ENCODE results near the gene KIF18B.

The KIF18B gene

GRCh38 chr17:44898768-44899073 is 48.9 kb downstream of the KIF18B start:
- ATAC-seq, result no peak
- Mint-ChIP-seq H3K9me3 (no peaks in the 10 kb centered on the region), H3K27me3 (no peaks in the 10 kb centered on the region), H3K36me3 (peaks cover 11% of the 10 kb centered on the region), H3K4me3 (peak overlapping the region; percentile 87), H3K27ac (peak overlapping the region; percentile 99), H3K4me1 (peaks cover 32% of the 10 kb centered on the region)

GRCh38 chr17:44894642-44895041 is 52.9 kb downstream of the KIF18B start:
- Mint-ChIP-seq H3K4me1 (peaks cover 24% of the 10 kb centered on the region), H3K9me3 (no peaks in the 10 kb centered on the region), H3K36me3 (peaks cover 15% of the 10 kb centered on the region), H3K27ac (no peak overlapping the region), H3K4me3 (no peak overlapping the region), H3K27me3 (no peaks in the 10 kb centered on the region)
- no peak for ATAC-seq

GRCh38 chr17:44892250-44892649 is 55.3 kb downstream of the KIF18B start:
- H3K27ac Mint-ChIP-seq, result no peak overlapping the region

GRCh38 chr17:44889003-44889402 is 58.6 kb downstream of the KIF18B start:
- Mint-ChIP-seq H3K27me3 (no peaks in the 10 kb centered on the region), H3K27ac (no peak overlapping the region), H3K4me3 (no peak overlapping the region), H3K4me1 (no peaks in the 10 kb centered on the region), H3K9me3 (no peaks in the 10 kb centered on the region), H3K36me3 (peaks cover 24% of the 10 kb centered on the region)
- ATAC-seq, result no peak

More at GRCh38 chr17:44892250-44892649, 55.3 kb downstream of the KIF18B start:
- Mint-ChIP-seq H3K4me1 (peaks cover 12% of the 10 kb centered on the region), H3K4me3 (no peak overlapping the region), H3K27me3 (no peaks in the 10 kb centered on the region), H3K36me3 (peaks cover 15% of the 10 kb centered on the region), H3K9me3 (no peaks in the 10 kb centered on the region)
- ATAC-seq, result no peak

- Mint-ChIP-seq H3K4me1 (no peaks in the 10 kb centered on the region), H3K36me3 (peaks cover 30% of the 10 kb centered on the region), H3K9me3 (no peaks in the 10 kb centered on the region), H3K4me3 (no peak overlapping the region), H3K27me3 (no peaks in the 10 kb centered on the region), H3K27ac (no peak overlapping the region)
- no peak for ATAC-seq
These were observed 59.3 kb downstream of the KIF18B start for GRCh38 chr17:44887971-44888954.

- Mint-ChIP-seq H3K4me1 (no peaks in the 10 kb centered on the region), H3K4me3 (no peak overlapping the region), H3K36me3 (peaks cover 42% of the 10 kb centered on the region), H3K27me3 (no peaks in the 10 kb centered on the region), H3K9me3 (no peaks in the 10 kb centered on the region), H3K27ac (no peak overlapping the region)
- ATAC-seq, result no peak
These were observed 60.6 kb downstream of the KIF18B start for GRCh38 chr17:44887016-44887415.

GRCh38 chr17:44884941-44885340 is 62.6 kb downstream of the KIF18B start:
- Mint-ChIP-seq H3K4me3 (no peak overlapping the region), H3K9me3 (no peaks in the 10 kb centered on the region), H3K36me3 (peaks cover 52% of the 10 kb centered on the region), H3K27me3 (no peaks in the 10 kb centered on the region), H3K27ac (no peak overlapping the region), H3K4me1 (no peaks in the 10 kb centered on the region)
- ATAC-seq, result no peak

- Mint-ChIP-seq H3K9me3 (no peaks in the 10 kb centered on the region), H3K36me3 (peaks cover 74% of the 10 kb centered on the region), H3K4me3 (no peak overlapping the region), H3K27me3 (no peaks in the 10 kb centered on the region), H3K4me1 (no peaks in the 10 kb centered on the region), H3K27ac (no peak overlapping the region)
- no peak for ATAC-seq
These were observed 66.4 kb downstream of the KIF18B start for GRCh38 chr17:44881145-44881544.

GRCh38 chr17:44880062-44880461 is 67.5 kb downstream of the KIF18B start:
- no peaks in the 10 kb centered on the region for H3K27me3 Mint-ChIP-seq
- H3K27ac Mint-ChIP-seq, result no peak overlapping the region
- no peaks in the 10 kb centered on the region for H3K9me3 Mint-ChIP-seq
- no peak overlapping the region for H3K4me3 Mint-ChIP-seq
- no peak for ATAC-seq
- H3K4me1 Mint-ChIP-seq, result no peaks in the 10 kb centered on the region
- H3K36me3 Mint-ChIP-seq, result peaks cover 71% of the 10 kb centered on the region

- no peak for ATAC-seq
- H3K27ac Mint-ChIP-seq, result no peak overlapping the region
- peaks cover 65% of the 10 kb centered on the region for H3K36me3 Mint-ChIP-seq
- no peaks in the 10 kb centered on the region for H3K27me3 Mint-ChIP-seq
- H3K4me1 Mint-ChIP-seq, result no peaks in the 10 kb centered on the region
- H3K9me3 Mint-ChIP-seq, result no peaks in the 10 kb centered on the region
- no peak overlapping the region for H3K4me3 Mint-ChIP-seq
These were observed 68.2 kb downstream of the KIF18B start for GRCh38 chr17:44879376-44879775.

- Mint-ChIP-seq H3K36me3 (peaks cover 63% of the 10 kb centered on the region), H3K4me3 (no peak overlapping the region), H3K27me3 (no peaks in the 10 kb centered on the region), H3K9me3 (no peaks in the 10 kb centered on the region), H3K27ac (no peak overlapping the region), H3K4me1 (no peaks in the 10 kb centered on the region)
- ATAC-seq, result no peak
These were observed 68.8 kb downstream of the KIF18B start for GRCh38 chr17:44878627-44879221.

GRCh38 chr17:44877121-44877520 is 70.5 kb downstream of the KIF18B start:
- peaks cover 55% of the 10 kb centered on the region for H3K36me3 Mint-ChIP-seq
- no peak overlapping the region for H3K27ac Mint-ChIP-seq
- ATAC-seq, result no peak
- no peaks in the 10 kb centered on the region for H3K27me3 Mint-ChIP-seq
- H3K9me3 Mint-ChIP-seq, result no peaks in the 10 kb centered on the region
- no peaks in the 10 kb centered on the region for H3K4me1 Mint-ChIP-seq
- no peak overlapping the region for H3K4me3 Mint-ChIP-seq

- Mint-ChIP-seq H3K36me3 (peaks cover 58% of the 10 kb centered on the region), H3K4me3 (no peak overlapping the region), H3K27ac (no peak overlapping the region), H3K4me1 (no peaks in the 10 kb centered on the region), H3K27me3 (no peaks in the 10 kb centered on the region), H3K9me3 (no peaks in the 10 kb centered on the region)
- ATAC-seq, result no peak
These were observed 71.8 kb downstream of the KIF18B start for GRCh38 chr17:44875761-44876160.
